Measurements from ENCODE around the gene ARMC2. TPM values are rescaled to one million over a fixed set of nuclear protein-coding genes. Genes with fewer than 3 reads are reported as not detected.

The ARMC2 gene
- total RNA-seq, 2 experiments from 2014 or later, result 2.7 to 4.6 TPM

GRCh38 chr6:108985301-108985700 lies 137.1 kb downstream of the ARMC2 start:
- no peak for DNase-seq
- peaks cover 20% of the 10 kb centered on the region for H3K36me3 Mint-ChIP-seq (ENCODE audit: low read depth)
- no peaks in the 10 kb centered on the region for H3K27me3 Mint-ChIP-seq
- intact Hi-C loops (cut with micrococcal nuclease), result no loop called here
- ChIA-PET POLR2A (no interaction called here), CTCF (interaction anchor here (1.0 to 1.1 kb wide), 2 partner anchors 16 to 69 kb away, joined by 3 read pairs; no protein-coding TSS in a partner anchor)
- no peaks in the 10 kb centered on the region for H3K4me1 Mint-ChIP-seq (ENCODE audit: low read depth)
- no peak for TF ChIP-seq CTCF (IDR thresholded peaks at IDR 0.05)
- ATAC-seq, result no peak
- H3K27ac Mint-ChIP-seq, result no peak overlapping the region
- peaks cover 4% of the 10 kb centered on the region for H3K9me3 Mint-ChIP-seq
- H3K4me3 Mint-ChIP-seq, result no peak overlapping the region

GRCh38 chr6:108987156-108987555 lies 138.9 kb downstream of the ARMC2 start:
- no peaks in the 10 kb centered on the region for H3K27me3 Mint-ChIP-seq

GRCh38 chr6:108988296-108988695 lies 140.1 kb downstream of the ARMC2 start:
- no peak for ATAC-seq
- DNase-seq, result no peak
- CTCF ChIA-PET, result interaction anchor here (1.0 to 1.2 kb wide), 2 partner anchors 27 to 446 kb away, joined by 3 read pairs; no protein-coding TSS in a partner anchor
- TF ChIP-seq CTCF (IDR thresholded peaks at IDR 0.05), result no peak
- no peaks in the 10 kb centered on the region for H3K27me3 Mint-ChIP-seq
- no peak overlapping the region for H3K4me3 Mint-ChIP-seq
- H3K4me1 Mint-ChIP-seq (ENCODE audit: low read depth), result no peaks in the 10 kb centered on the region
- intact Hi-C loops (cut with micrococcal nuclease), result no loop called here
- POLR2A ChIA-PET, result interaction anchor here (0.6 kb wide), 1 partner anchor 18 kb away, joined by 7 read pairs; no protein-coding TSS in a partner anchor
- no peak overlapping the region for H3K27ac Mint-ChIP-seq
- peaks cover 31% of the 10 kb centered on the region for H3K36me3 Mint-ChIP-seq (ENCODE audit: low read depth)
- no peaks in the 10 kb centered on the region for H3K9me3 Mint-ChIP-seq

More at GRCh38 chr6:108987156-108987555, 138.9 kb downstream of the ARMC2 start:
- peaks cover 28% of the 10 kb centered on the region for H3K36me3 Mint-ChIP-seq (ENCODE audit: low read depth)
- no peak overlapping the region for H3K4me3 Mint-ChIP-seq
- ChIA-PET CTCF (interaction anchor here (0.8 to 1.6 kb wide), 3 partner anchors 18 to 86 kb away, joined by 3 to 4 read pairs (median 3); no protein-coding TSS in a partner anchor), POLR2A (interaction anchor here (0.7 kb wide), 1 partner anchor 19 kb away, joined by 3 read pairs; no protein-coding TSS in a partner anchor)
- no peak overlapping the region for H3K27ac Mint-ChIP-seq
- TF ChIP-seq CTCF (IDR thresholded peaks at IDR 0.05), result no peak
- ATAC-seq (no peak), DNase-seq (no peak)
- no peaks in the 10 kb centered on the region for H3K9me3 Mint-ChIP-seq
- intact Hi-C loops (cut with micrococcal nuclease), result no loop called here
- no peaks in the 10 kb centered on the region for H3K4me1 Mint-ChIP-seq (ENCODE audit: low read depth)

GRCh38 chr6:108988765-108989164 lies 140.5 kb downstream of the ARMC2 start:
- intact Hi-C loops (cut with micrococcal nuclease), result no loop called here
- Mint-ChIP-seq H3K4me3 (no peak overlapping the region), H3K27me3 (no peaks in the 10 kb centered on the region), H3K36me3 (ENCODE audit: low read depth) (peaks cover 32% of the 10 kb centered on the region), H3K9me3 (no peaks in the 10 kb centered on the region), H3K27ac (no peak overlapping the region), H3K4me1 (ENCODE audit: low read depth) (no peaks in the 10 kb centered on the region)
- DNase-seq (no peak), ATAC-seq (no peak)
- no peak for TF ChIP-seq CTCF (IDR thresholded peaks at IDR 0.05)
- CTCF ChIA-PET, result interaction anchor here (1.0 kb wide), 1 partner anchor 447 kb away, joined by 3 read pairs; no protein-coding TSS in a partner anchor
- POLR2A ChIA-PET, result interaction anchor here (0.6 kb wide), 1 partner anchor 19 kb away, joined by 7 read pairs; no protein-coding TSS in a partner anchor

GRCh38 chr6:108989700-108990099 lies 141.5 kb downstream of the ARMC2 start:
- no peak for TF ChIP-seq CTCF (IDR thresholded peaks at IDR 0.05)
- POLR2A ChIA-PET, result no interaction called here
- H3K27ac Mint-ChIP-seq, result no peak overlapping the region
- H3K9me3 Mint-ChIP-seq, result no peaks in the 10 kb centered on the region
- H3K4me3 Mint-ChIP-seq, result no peak overlapping the region
- ATAC-seq, result no peak
- peaks cover 31% of the 10 kb centered on the region for H3K36me3 Mint-ChIP-seq (ENCODE audit: low read depth)
- no peaks in the 10 kb centered on the region for H3K4me1 Mint-ChIP-seq (ENCODE audit: low read depth)
- H3K27me3 Mint-ChIP-seq, result no peaks in the 10 kb centered on the region
- no peak for DNase-seq
- CTCF ChIA-PET, result no interaction called here
- intact Hi-C loops (cut with micrococcal nuclease), result no loop called here
